GM12891 (cell line): ENCODE measurements around the gene TMEM178B.

Experiments used
- POLR2A ChIP-seq: IDR thresholded peaks from 2 replicates; pipeline ENCODE4 v1.6.1; 2011; ENCODE audit warnings: low read depth, low read length, control low read depth
- SPI1 ChIP-seq: IDR thresholded peaks from 2 replicates; pipeline ENCODE4 v1.6.1; 2011; ENCODE audit warnings: low read depth, low read length, control low read depth

GRCh38 chr7:141393056-141393455 is 319.2 kb downstream of the TMEM178B start:
- no peak for TF ChIP-seq POLR2A
- no peak for TF ChIP-seq SPI1
